Bladder microvascular endothelial cell (primary cell): Measurements from ENCODE around the gene DUSP5. TPM values are rescaled to one million over a fixed set of nuclear protein-coding genes. Genes with fewer than 3 reads are reported as not detected.

Source experiments
- total RNA-seq: library from RNA; depleted of rRNA; stranded (reverse); fragments of >200 nt; gene quantifications from 2 replicates; pipeline ENCODE4 v1.2.3, GENCODE V29; 2014

DUSP5 gene, protein sequence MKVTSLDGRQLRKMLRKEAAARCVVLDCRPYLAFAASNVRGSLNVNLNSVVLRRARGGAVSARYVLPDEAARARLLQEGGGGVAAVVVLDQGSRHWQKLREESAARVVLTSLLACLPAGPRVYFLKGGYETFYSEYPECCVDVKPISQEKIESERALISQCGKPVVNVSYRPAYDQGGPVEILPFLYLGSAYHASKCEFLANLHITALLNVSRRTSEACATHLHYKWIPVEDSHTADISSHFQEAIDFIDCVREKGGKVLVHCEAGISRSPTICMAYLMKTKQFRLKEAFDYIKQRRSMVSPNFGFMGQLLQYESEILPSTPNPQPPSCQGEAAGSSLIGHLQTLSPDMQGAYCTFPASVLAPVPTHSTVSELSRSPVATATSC
- total RNA-seq: 5.5 and 19.3 TPM in 2 replicates

GRCh38 chr10:110497438-110498086 lies at the start of gene DUSP5:
Gene DUSP5, plus strand, starts transcription at chr10:110497907. Its CDS starts 215 bp downstream, at chr10:110498122.

Other genes starting within 250 kb of the DUSP5 start
- gene SMNDC1, start 193.0 kb upstream of the DUSP5 start, total RNA-seq: 5.0 and 13.2 TPM in 2 replicates
- gene SMC3, start 69.8 kb downstream of the DUSP5 start, total RNA-seq: 19.1 and 30.5 TPM in 2 replicates
- gene RBM20, start 146.4 kb downstream of the DUSP5 start, total RNA-seq: 4.0 TPM in 1 of 2 replicates, not detected in the other